ENCODE measurements around the gene FBXO34.
"Not testable (repeated sequence)": the region's sequence is repeated elsewhere in the genome, so short reads cannot be mapped to it uniquely, and the experiment has no call there.

The FBXO34 gene

GRCh38 chr14:55336691-55337090 is 65.5 kb downstream of the FBXO34 start:
- Histone ChIP-seq H3K9ac (ENCODE audit: low read length) (no peak overlapping the region), H3K27ac (ENCODE audit: low read depth, low read length) (no peak overlapping the region), H3K36me3 (ENCODE audit: insufficient read depth, low read length) (no peaks in the 10 kb centered on the region), H3K9me3 (ENCODE audit: low read length) (no peaks in the 10 kb centered on the region), H3K4me1 (ENCODE audit: insufficient read depth, low read length) (peaks cover 26% of the 10 kb centered on the region), H3K4me3 (ENCODE audit: low read depth in 1 of 2, low read length in 2 of 2) (no peak overlapping the region), H3K27me3 (ENCODE audit: control insufficient read depth in 1 of 2, insufficient read depth in 2 of 2, low read length in 2 of 2) (no peaks in the 10 kb centered on the region)

- H3K27ac ChIP-seq (ENCODE audit: low read depth, low read length) = no peak overlapping the region
These were observed 68.5 kb downstream of the FBXO34 start for GRCh38 chr14:55339770-55340169.

GRCh38 chr14:55340482-55340881 is 69.3 kb downstream of the FBXO34 start:
- Histone ChIP-seq H3K27ac (ENCODE audit: low read depth, low read length) (no peak overlapping the region), H3K9ac (ENCODE audit: low read length) (no peak overlapping the region), H3K36me3 (ENCODE audit: insufficient read depth, low read length) (no peaks in the 10 kb centered on the region), H3K4me1 (ENCODE audit: insufficient read depth, low read length) (peaks cover 11% of the 10 kb centered on the region), H3K9me3 (ENCODE audit: low read length) (no peaks in the 10 kb centered on the region), H3K4me3 (ENCODE audit: low read depth in 1 of 2, low read length in 2 of 2) (no peak overlapping the region), H3K27me3 (ENCODE audit: control insufficient read depth in 1 of 2, insufficient read depth in 2 of 2, low read length in 2 of 2) (no peaks in the 10 kb centered on the region)

More at GRCh38 chr14:55339770-55340169, 68.5 kb downstream of the FBXO34 start:
- no peak overlapping the region for H3K9ac ChIP-seq (ENCODE audit: low read length)
- H3K4me3 ChIP-seq (ENCODE audit: low read depth in 1 of 2, low read length in 2 of 2) = no peak overlapping the region
- no peaks in the 10 kb centered on the region for H3K9me3 ChIP-seq (ENCODE audit: low read length)
- H3K36me3 ChIP-seq (ENCODE audit: insufficient read depth, low read length) = no peaks in the 10 kb centered on the region
- peaks cover 14% of the 10 kb centered on the region for H3K4me1 ChIP-seq (ENCODE audit: insufficient read depth, low read length)
- no peaks in the 10 kb centered on the region for H3K27me3 ChIP-seq (ENCODE audit: control insufficient read depth in 1 of 2, insufficient read depth in 2 of 2, low read length in 2 of 2)

GRCh38 chr14:55341781-55342180 is 70.6 kb downstream of the FBXO34 start:
- Histone ChIP-seq H3K36me3 (ENCODE audit: insufficient read depth, low read length) (no peaks in the 10 kb centered on the region), H3K9ac (ENCODE audit: low read length) (no peak overlapping the region), H3K27me3 (ENCODE audit: control insufficient read depth in 1 of 2, insufficient read depth in 2 of 2, low read length in 2 of 2) (no peaks in the 10 kb centered on the region), H3K4me1 (ENCODE audit: insufficient read depth, low read length) (peaks cover 13% of the 10 kb centered on the region), H3K27ac (ENCODE audit: low read depth, low read length) (no peak overlapping the region), H3K9me3 (ENCODE audit: low read length) (no peaks in the 10 kb centered on the region), H3K4me3 (ENCODE audit: low read depth in 1 of 2, low read length in 2 of 2) (no peak overlapping the region)

GRCh38 chr14:55344582-55345163 is 73.5 kb downstream of the FBXO34 start:
- not testable (repeated sequence) for H3K36me3 ChIP-seq (ENCODE audit: insufficient read depth, low read length); H3K4me3 ChIP-seq (ENCODE audit: low read depth in 1 of 2, low read length in 2 of 2); H3K9ac ChIP-seq (ENCODE audit: low read length); H3K27me3 ChIP-seq (ENCODE audit: control insufficient read depth in 1 of 2, insufficient read depth in 2 of 2, low read length in 2 of 2); H3K9me3 ChIP-seq (ENCODE audit: low read length); H3K27ac ChIP-seq (ENCODE audit: low read depth, low read length)
- peaks cover 13% of the 10 kb centered on the region for H3K4me1 ChIP-seq (ENCODE audit: insufficient read depth, low read length)

GRCh38 chr14:55347040-55347439 is 75.8 kb downstream of the FBXO34 start:
- no peak overlapping the region for H3K27ac ChIP-seq (ENCODE audit: low read depth, low read length)

GRCh38 chr14:55347748-55348147 is 76.5 kb downstream of the FBXO34 start:
- H3K36me3 ChIP-seq (ENCODE audit: insufficient read depth, low read length) = peaks cover 18% of the 10 kb centered on the region
- H3K4me3 ChIP-seq (ENCODE audit: low read depth in 1 of 2, low read length in 2 of 2) = no peak overlapping the region
- H3K4me1 ChIP-seq (ENCODE audit: insufficient read depth, low read length) = peaks cover 6% of the 10 kb centered on the region
- no peaks in the 10 kb centered on the region for H3K27me3 ChIP-seq (ENCODE audit: control insufficient read depth in 1 of 2, insufficient read depth in 2 of 2, low read length in 2 of 2)
- no peak overlapping the region for H3K27ac ChIP-seq (ENCODE audit: low read depth, low read length)
- H3K9ac ChIP-seq (ENCODE audit: low read length) = no peak overlapping the region
- H3K9me3 ChIP-seq (ENCODE audit: low read length) = no peaks in the 10 kb centered on the region

More at GRCh38 chr14:55347040-55347439, 75.8 kb downstream of the FBXO34 start:
- Histone ChIP-seq H3K4me1 (ENCODE audit: insufficient read depth, low read length) (peaks cover 6% of the 10 kb centered on the region), H3K27me3 (ENCODE audit: control insufficient read depth in 1 of 2, insufficient read depth in 2 of 2, low read length in 2 of 2) (no peaks in the 10 kb centered on the region), H3K36me3 (ENCODE audit: insufficient read depth, low read length) (peaks cover 11% of the 10 kb centered on the region), H3K9me3 (ENCODE audit: low read length) (no peaks in the 10 kb centered on the region), H3K9ac (ENCODE audit: low read length) (no peak overlapping the region), H3K4me3 (ENCODE audit: low read depth in 1 of 2, low read length in 2 of 2) (no peak overlapping the region)

GRCh38 chr14:55348766-55349453 is 77.7 kb downstream of the FBXO34 start:
- no peaks in the 10 kb centered on the region for H3K9me3 ChIP-seq (ENCODE audit: low read length)
- H3K4me1 ChIP-seq (ENCODE audit: insufficient read depth, low read length) = peaks cover 6% of the 10 kb centered on the region
- no peak overlapping the region for H3K9ac ChIP-seq (ENCODE audit: low read length)
- H3K27me3 ChIP-seq (ENCODE audit: control insufficient read depth in 1 of 2, insufficient read depth in 2 of 2, low read length in 2 of 2) = no peaks in the 10 kb centered on the region
- no peak overlapping the region for H3K27ac ChIP-seq (ENCODE audit: low read depth, low read length)
- peaks cover 20% of the 10 kb centered on the region for H3K36me3 ChIP-seq (ENCODE audit: insufficient read depth, low read length)
- H3K4me3 ChIP-seq (ENCODE audit: low read depth in 1 of 2, low read length in 2 of 2) = no peak overlapping the region

GRCh38 chr14:55349565-55349964 is 78.3 kb downstream of the FBXO34 start:
- no peak overlapping the region for H3K9ac ChIP-seq (ENCODE audit: low read length)
- H3K9me3 ChIP-seq (ENCODE audit: low read length) = no peaks in the 10 kb centered on the region
- H3K36me3 ChIP-seq (ENCODE audit: insufficient read depth, low read length) = peaks cover 20% of the 10 kb centered on the region
- peaks cover 6% of the 10 kb centered on the region for H3K4me1 ChIP-seq (ENCODE audit: insufficient read depth, low read length)
- no peak overlapping the region for H3K27ac ChIP-seq (ENCODE audit: low read depth, low read length)
- no peak overlapping the region for H3K4me3 ChIP-seq (ENCODE audit: low read depth in 1 of 2, low read length in 2 of 2)
- H3K27me3 ChIP-seq (ENCODE audit: control insufficient read depth in 1 of 2, insufficient read depth in 2 of 2, low read length in 2 of 2) = no peaks in the 10 kb centered on the region

GRCh38 chr14:55350461-55350860 is 79.2 kb downstream of the FBXO34 start:
- no peak overlapping the region for H3K9ac ChIP-seq (ENCODE audit: low read length)
- no peaks in the 10 kb centered on the region for H3K27me3 ChIP-seq (ENCODE audit: control insufficient read depth in 1 of 2, insufficient read depth in 2 of 2, low read length in 2 of 2)
- H3K27ac ChIP-seq (ENCODE audit: low read depth, low read length) = no peak overlapping the region
- H3K36me3 ChIP-seq (ENCODE audit: insufficient read depth, low read length) = peaks cover 20% of the 10 kb centered on the region
- peaks cover 6% of the 10 kb centered on the region for H3K4me1 ChIP-seq (ENCODE audit: insufficient read depth, low read length)
- H3K4me3 ChIP-seq (ENCODE audit: low read depth in 1 of 2, low read length in 2 of 2) = no peak overlapping the region
- H3K9me3 ChIP-seq (ENCODE audit: low read length) = no peaks in the 10 kb centered on the region

GRCh38 chr14:55351111-55351510 is 79.9 kb downstream of the FBXO34 start:
- Histone ChIP-seq H3K36me3 (ENCODE audit: insufficient read depth, low read length) (peaks cover 20% of the 10 kb centered on the region), H3K9me3 (ENCODE audit: low read length) (no peaks in the 10 kb centered on the region), H3K4me3 (ENCODE audit: low read depth in 1 of 2, low read length in 2 of 2) (no peak overlapping the region)

GRCh38 chr14:55352201-55352600 is 81.0 kb downstream of the FBXO34 start:
- Histone ChIP-seq H3K9me3 (ENCODE audit: low read length) (no peaks in the 10 kb centered on the region), H3K27me3 (ENCODE audit: control insufficient read depth in 1 of 2, insufficient read depth in 2 of 2, low read length in 2 of 2) (no peaks in the 10 kb centered on the region), H3K4me1 (ENCODE audit: insufficient read depth, low read length) (no peaks in the 10 kb centered on the region), H3K27ac (ENCODE audit: low read depth, low read length) (no peak overlapping the region), H3K4me3 (ENCODE audit: low read depth in 1 of 2, low read length in 2 of 2) (no peak overlapping the region), H3K36me3 (ENCODE audit: insufficient read depth, low read length) (peaks cover 20% of the 10 kb centered on the region), H3K9ac (ENCODE audit: low read length) (no peak overlapping the region)

More at GRCh38 chr14:55351111-55351510, 79.9 kb downstream of the FBXO34 start:
- Histone ChIP-seq H3K27me3 (ENCODE audit: control insufficient read depth in 1 of 2, insufficient read depth in 2 of 2, low read length in 2 of 2) (no peaks in the 10 kb centered on the region), H3K9ac (ENCODE audit: low read length) (no peak overlapping the region), H3K27ac (ENCODE audit: low read depth, low read length) (no peak overlapping the region), H3K4me1 (ENCODE audit: insufficient read depth, low read length) (peaks cover 6% of the 10 kb centered on the region)

Data from muscle layer of colon (tissue), 2 donors.